Activated effector memory CD4-positive, alpha-beta T cell treated with anti-CD3 and anti-CD28 coated beads, Interleukin-2, amount 50 U/mL, for 16 hours (primary cell): ENCODE results near the gene HIRIP3.

Experiments used
- DNase-seq: peaks from one replicate; pipeline ENCODE4 v3.0.0-alpha.2; 2020

The HIRIP3 gene

GRCh38 chr16:29996766-29997250, 1.4 kb upstream of the HIRIP3 start:
- DNase-seq = no peak

- peak; percentile 100 for DNase-seq
Observed at GRCh38 chr16:29995911-29996765, 721 bp upstream of the HIRIP3 start, which contains the start of gene INO80E. TSS of gene INO80E (plus strand) at chr16:29996241. CDS start at chr16:29996311, 70 bp downstream.

- peak; percentile 90 for DNase-seq
Observed at GRCh38 chr16:29994600-29995323, 655 bp downstream of the HIRIP3 start.

GRCh38 chr16:29993903-29994599, 1.4 kb downstream of the HIRIP3 start:
- no peak for DNase-seq

GRCh38 chr16:29993191-29993902, 2.1 kb downstream of the HIRIP3 start:
- DNase-seq = no peak

GRCh38 chr16:29992344-29992967, 3.0 kb downstream of the HIRIP3 start:
- no peak for DNase-seq

- DNase-seq = no peak
Observed at GRCh38 chr16:29991571-29991904, 3.9 kb downstream of the HIRIP3 start.

- no peak for DNase-seq
Observed at GRCh38 chr16:29990883-29991570, 4.4 kb downstream of the HIRIP3 start.

GRCh38 chr16:29990034-29990433, 5.4 kb downstream of the HIRIP3 start:
- no peak for DNase-seq

GRCh38 chr16:29989111-29989858, 6.1 kb downstream of the HIRIP3 start:
- DNase-seq = no peak

- no peak for DNase-seq
Observed at GRCh38 chr16:29988346-29989075, 6.9 kb downstream of the HIRIP3 start.

GRCh38 chr16:29987371-29988085, 7.9 kb downstream of the HIRIP3 start:
- DNase-seq = no peak

- no peak for DNase-seq
Observed at GRCh38 chr16:29986931-29987330, 8.5 kb downstream of the HIRIP3 start.

GRCh38 chr16:29986231-29986630, 9.2 kb downstream of the HIRIP3 start:
- DNase-seq = no peak

GRCh38 chr16:29985271-29985811, 10.1 kb downstream of the HIRIP3 start:
- no peak for DNase-seq

GRCh38 chr16:29984764-29985147, 10.7 kb downstream of the HIRIP3 start:
- no peak for DNase-seq

GRCh38 chr16:29984137-29984763, 11.2 kb downstream of the HIRIP3 start:
- no peak for DNase-seq

GRCh38 chr16:29983420-29984136, 11.8 kb downstream of the HIRIP3 start:
- DNase-seq = no peak
